ENCODE results near the gene C1QB. TPM values are rescaled to one million over a fixed set of nuclear protein-coding genes. Genes with fewer than 3 reads are reported as not detected.
"Not testable (repeated sequence)": the region's sequence is repeated elsewhere in the genome, so short reads cannot be mapped to it uniquely, and the experiment has no call there.

Gene C1QB
- total and polyA plus RNA-seq, 7 experiments from 2014 or later = 0.53 to 2.4 (median 1.2) TPM; not detected in 3

DNA sequence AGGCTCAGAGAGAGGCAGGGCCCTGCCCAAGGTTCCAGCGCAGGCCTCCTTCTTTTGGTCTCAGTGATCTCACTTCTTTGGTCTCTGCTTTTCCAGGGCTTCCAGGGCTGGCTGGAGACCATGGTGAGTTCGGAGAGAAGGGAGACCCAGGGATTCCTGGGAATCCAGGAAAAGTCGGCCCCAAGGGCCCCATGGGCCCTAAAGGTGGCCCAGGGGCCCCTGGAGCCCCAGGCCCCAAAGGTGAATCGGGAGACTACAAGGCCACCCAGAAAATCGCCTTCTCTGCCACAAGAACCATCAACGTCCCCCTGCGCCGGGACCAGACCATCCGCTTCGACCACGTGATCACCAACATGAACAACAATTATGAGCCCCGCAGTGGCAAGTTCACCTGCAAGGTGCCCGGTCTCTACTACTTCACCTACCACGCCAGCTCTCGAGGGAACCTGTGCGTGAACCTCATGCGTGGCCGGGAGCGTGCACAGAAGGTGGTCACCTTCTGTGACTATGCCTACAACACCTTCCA lies 7.7 kb downstream of the C1QB start:
- ChIA-PET CTCF (no interaction called here), POLR2A (no interaction called here)
- H3K36me3 Mint-ChIP-seq = no peaks in the 10 kb centered on the region
- H3K27ac ChIP-seq (ENCODE audit: low read depth, low read length) = no peak overlapping the region
- no peaks in the 10 kb centered on the region for H3K36me3 ChIP-seq (ENCODE audit: control insufficient read depth in 2 of 3, insufficient read depth in 3 of 3, low read length in 3 of 3)
- H3K9me3 Mint-ChIP-seq = peaks cover 0 to 2% (median 0%) of the 10 kb centered on the region in 11 donors
- no peaks in the 10 kb centered on the region for H3K4me1 Mint-ChIP-seq
- no peaks in the 10 kb centered on the region for H3K4me1 ChIP-seq (ENCODE audit: control insufficient read depth in 2 of 2, insufficient read depth in 2 of 2, low read length in 2 of 2)
- H3K27me3 Mint-ChIP-seq = peaks cover 0 to 27% (median 24%) of the 10 kb centered on the region in 5 donors
- H3K4me3 ChIP-seq (ENCODE audit: low read length) = no peak overlapping the region
- H3K9me3 ChIP-seq (ENCODE audit: control insufficient read depth in 2 of 3, low read length in 3 of 3) = no peaks in the 10 kb centered on the region
- ATAC-seq (no peak), DNase-seq (no peak)
- H3K4me3 Mint-ChIP-seq = no peak overlapping the region
- H3K27me3 ChIP-seq (ENCODE audit: control insufficient read depth in 2 of 2, insufficient read depth in 2 of 2, low read length in 2 of 2) = no peaks in the 10 kb centered on the region
- no peak overlapping the region for H3K27ac Mint-ChIP-seq
- intact Hi-C loops (cut with micrococcal nuclease) = no loop called here

GRCh38 chr1:22661880-22662279 lies 8.8 kb downstream of the C1QB start:
- H3K9me3 ChIP-seq (ENCODE audit: control insufficient read depth in 2 of 3, low read length in 3 of 3) = no peaks in the 10 kb centered on the region
- ATAC-seq = no peak
- H3K36me3 Mint-ChIP-seq = no peaks in the 10 kb centered on the region
- peaks cover 0 to 24% (median 18%) of the 10 kb centered on the region in 5 donors for H3K27me3 Mint-ChIP-seq
- POLR2A ChIA-PET = no interaction called here
- no peak for DNase-seq
- no peak overlapping the region for H3K27ac ChIP-seq (ENCODE audit: low read depth, low read length)
- H3K4me1 ChIP-seq (ENCODE audit: control insufficient read depth in 2 of 2, insufficient read depth in 2 of 2, low read length in 2 of 2) = no peaks in the 10 kb centered on the region
- CTCF ChIA-PET = no interaction called here
- no peaks in the 10 kb centered on the region for H3K4me1 Mint-ChIP-seq
- peaks cover 0 to 2% (median 0%) of the 10 kb centered on the region in 11 donors for H3K9me3 Mint-ChIP-seq
- H3K27ac Mint-ChIP-seq = no peak overlapping the region
- H3K4me3 ChIP-seq (ENCODE audit: low read length) = no peak overlapping the region
- no peak overlapping the region for H3K4me3 Mint-ChIP-seq
- no peaks in the 10 kb centered on the region for H3K27me3 ChIP-seq (ENCODE audit: control insufficient read depth in 2 of 2, insufficient read depth in 2 of 2, low read length in 2 of 2)
- intact Hi-C loops (cut with micrococcal nuclease) = no loop called here
- H3K36me3 ChIP-seq (ENCODE audit: control insufficient read depth in 2 of 3, insufficient read depth in 3 of 3, low read length in 3 of 3) = no peaks in the 10 kb centered on the region

- intact Hi-C loops (cut with micrococcal nuclease) = no loop called here
- Mint-ChIP-seq H3K4me1 (no peaks in the 10 kb centered on the region), H3K4me3 (no peak overlapping the region), H3K9me3 (peaks cover 0 to 2% (median 0%) of the 10 kb centered on the region in 11 donors), H3K27me3 (peaks cover 0 to 21% (median 15%) of the 10 kb centered on the region in 5 donors), H3K27ac (no peak overlapping the region), H3K36me3 (no peaks in the 10 kb centered on the region)
- H3K27me3 ChIP-seq (ENCODE audit: control insufficient read depth in 2 of 2, insufficient read depth in 2 of 2, low read length in 2 of 2) = no peaks in the 10 kb centered on the region
- no peaks in the 10 kb centered on the region for H3K36me3 ChIP-seq (ENCODE audit: control insufficient read depth in 2 of 3, insufficient read depth in 3 of 3, low read length in 3 of 3)
- no peak overlapping the region for H3K27ac ChIP-seq (ENCODE audit: low read depth, low read length)
- H3K4me1 ChIP-seq (ENCODE audit: control insufficient read depth in 2 of 2, insufficient read depth in 2 of 2, low read length in 2 of 2) = no peaks in the 10 kb centered on the region
- no peaks in the 10 kb centered on the region for H3K9me3 ChIP-seq (ENCODE audit: control insufficient read depth in 2 of 3, low read length in 3 of 3)
- ATAC-seq (no peak), DNase-seq (no peak)
- CTCF ChIA-PET = no interaction called here
- no peak overlapping the region for H3K4me3 ChIP-seq (ENCODE audit: low read length)
- POLR2A ChIA-PET = no interaction called here
These were observed 9.3 kb downstream of the C1QB start for GRCh38 chr1:22662318-22662717.

DNA sequence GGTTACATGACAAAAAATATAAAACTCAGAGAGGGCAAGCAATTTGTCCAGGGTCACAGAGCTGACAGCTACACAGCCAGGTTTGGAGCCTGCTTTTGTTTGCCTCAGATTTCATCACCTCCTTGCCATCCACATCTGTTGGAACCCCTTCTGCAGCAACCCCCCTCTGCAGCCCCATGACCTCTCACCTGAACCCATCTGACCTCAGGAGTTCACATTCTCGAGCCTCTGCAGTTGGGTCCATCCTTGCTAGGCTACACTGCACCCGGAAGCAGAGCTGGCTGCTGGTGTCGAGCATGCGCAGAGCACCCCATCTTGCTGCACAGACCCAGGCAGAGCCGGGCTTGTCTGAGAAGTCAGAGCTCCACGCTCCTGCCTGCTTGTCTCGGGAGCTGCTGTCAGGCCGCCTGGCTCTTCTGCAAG lies 10.0 kb downstream of the C1QB start:
- ATAC-seq (no peak), DNase-seq (no peak)
- intact Hi-C loops (cut with micrococcal nuclease) = no loop called here
- Histone ChIP-seq H3K4me3 (ENCODE audit: low read length) (no peak overlapping the region), H3K36me3 (ENCODE audit: control insufficient read depth in 2 of 3, insufficient read depth in 3 of 3, low read length in 3 of 3) (no peaks in the 10 kb centered on the region), H3K27ac (ENCODE audit: low read depth, low read length) (no peak overlapping the region), H3K27me3 (ENCODE audit: control insufficient read depth in 2 of 2, insufficient read depth in 2 of 2, low read length in 2 of 2) (no peaks in the 10 kb centered on the region), H3K4me1 (ENCODE audit: control insufficient read depth in 2 of 2, insufficient read depth in 2 of 2, low read length in 2 of 2) (no peaks in the 10 kb centered on the region), H3K9me3 (ENCODE audit: control insufficient read depth in 2 of 3, low read length in 3 of 3) (no peaks in the 10 kb centered on the region)
- H3K4me1 Mint-ChIP-seq = no peaks in the 10 kb centered on the region
- H3K36me3 Mint-ChIP-seq = no peaks in the 10 kb centered on the region
- ChIA-PET CTCF (no interaction called here), POLR2A (no interaction called here)
- no peak overlapping the region for H3K4me3 Mint-ChIP-seq
- no peak overlapping the region for H3K27ac Mint-ChIP-seq
- peaks cover 0 to 23% (median 20%) of the 10 kb centered on the region in 5 donors for H3K27me3 Mint-ChIP-seq
- peaks cover 0 to 2% (median 0%) of the 10 kb centered on the region in 11 donors for H3K9me3 Mint-ChIP-seq

DNA sequence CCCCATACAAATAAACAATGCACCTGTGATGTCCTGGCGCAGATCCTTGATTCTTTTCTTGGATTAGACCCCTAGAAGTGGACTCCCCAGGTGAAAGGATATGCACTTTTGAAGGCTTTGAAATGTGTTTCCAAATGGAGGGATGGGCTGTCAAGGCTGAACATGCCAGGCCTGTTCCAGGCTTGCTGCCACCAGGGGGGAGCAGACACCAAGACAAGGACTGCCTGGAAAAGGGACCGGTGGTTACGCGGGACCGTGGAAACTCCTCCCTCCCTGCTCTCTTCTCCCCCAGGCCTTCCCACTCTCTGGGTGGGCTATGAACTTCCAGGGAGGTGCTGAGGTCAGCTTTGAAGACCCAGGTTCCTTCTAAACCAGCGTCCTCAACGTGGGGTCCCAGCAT lies 12.7 kb downstream of the C1QB start:
- H3K9me3 ChIP-seq (ENCODE audit: control insufficient read depth in 2 of 3, low read length in 3 of 3) = no peaks in the 10 kb centered on the region
- DNase-seq (no peak), ATAC-seq (no peak)
- H3K9me3 Mint-ChIP-seq = peaks cover 0 to 4% (median 0%) of the 10 kb centered on the region in 11 donors
- no peaks in the 10 kb centered on the region for H3K4me1 Mint-ChIP-seq
- ChIA-PET POLR2A (no interaction called here), CTCF (no interaction called here)
- intact Hi-C loops (cut with micrococcal nuclease) = no loop called here
- no peak overlapping the region for H3K27ac Mint-ChIP-seq
- no peak overlapping the region for H3K4me3 Mint-ChIP-seq
- peaks cover 2 to 26% (median 21%) of the 10 kb centered on the region in 5 donors for H3K27me3 Mint-ChIP-seq
- no peaks in the 10 kb centered on the region for H3K4me1 ChIP-seq (ENCODE audit: control insufficient read depth in 2 of 2, insufficient read depth in 2 of 2, low read length in 2 of 2)
- no peak overlapping the region for H3K27ac ChIP-seq (ENCODE audit: low read depth, low read length)
- no peaks in the 10 kb centered on the region for H3K36me3 ChIP-seq (ENCODE audit: control insufficient read depth in 2 of 3, insufficient read depth in 3 of 3, low read length in 3 of 3)
- no peaks in the 10 kb centered on the region for H3K27me3 ChIP-seq (ENCODE audit: control insufficient read depth in 2 of 2, insufficient read depth in 2 of 2, low read length in 2 of 2)
- no peak overlapping the region for H3K4me3 ChIP-seq (ENCODE audit: low read length)
- H3K36me3 Mint-ChIP-seq = no peaks in the 10 kb centered on the region

GRCh38 chr1:22666412-22666811 lies 13.4 kb downstream of the C1QB start:
- Mint-ChIP-seq H3K4me1 (no peaks in the 10 kb centered on the region), H3K27me3 (peaks cover 2 to 33% (median 20%) of the 10 kb centered on the region in 5 donors), H3K4me3 (no peak overlapping the region), H3K9me3 (peaks cover 0 to 4% (median 0%) of the 10 kb centered on the region in 11 donors), H3K27ac (no peak overlapping the region), H3K36me3 (no peaks in the 10 kb centered on the region)
- DNase-seq (no peak), ATAC-seq (no peak)
- Histone ChIP-seq H3K4me3 (ENCODE audit: low read length) (no peak overlapping the region), H3K27me3 (ENCODE audit: control insufficient read depth in 2 of 2, insufficient read depth in 2 of 2, low read length in 2 of 2) (no peaks in the 10 kb centered on the region), H3K4me1 (ENCODE audit: control insufficient read depth in 2 of 2, insufficient read depth in 2 of 2, low read length in 2 of 2) (no peaks in the 10 kb centered on the region), H3K9me3 (ENCODE audit: control insufficient read depth in 2 of 3, low read length in 3 of 3) (no peaks in the 10 kb centered on the region), H3K36me3 (ENCODE audit: control insufficient read depth in 2 of 3, insufficient read depth in 3 of 3, low read length in 3 of 3) (no peaks in the 10 kb centered on the region), H3K27ac (ENCODE audit: low read depth, low read length) (no peak overlapping the region)
- POLR2A ChIA-PET = no interaction called here
- intact Hi-C loops (cut with micrococcal nuclease) = no loop called here
- CTCF ChIA-PET = no interaction called here

DNA sequence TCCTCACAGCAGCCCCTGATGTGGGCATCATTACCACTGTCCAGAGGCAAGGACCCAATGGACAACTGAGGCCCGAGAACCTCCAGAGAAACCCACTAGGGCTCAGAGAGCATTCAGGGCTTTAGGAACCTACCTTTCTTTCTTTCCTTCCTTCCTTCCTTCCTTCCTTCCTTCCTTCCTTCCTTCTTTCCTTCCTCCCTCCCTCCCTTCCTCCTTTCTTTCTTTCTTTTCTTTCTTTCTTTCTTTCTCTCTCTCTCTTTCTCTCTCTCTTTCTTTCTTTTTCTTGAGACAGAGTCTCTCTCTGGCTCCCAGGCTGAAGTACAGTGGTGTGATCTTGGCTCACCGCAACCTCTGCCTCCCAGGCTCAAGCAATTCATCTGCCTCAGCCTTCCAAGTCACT lies 15.8 kb downstream of the C1QB start:
- DNase-seq; H3K27ac Mint-ChIP-seq; H3K9me3 ChIP-seq (ENCODE audit: control insufficient read depth in 2 of 3, low read length in 3 of 3); H3K36me3 Mint-ChIP-seq; ATAC-seq; H3K4me3 ChIP-seq (ENCODE audit: low read length); POLR2A ChIA-PET; CTCF ChIA-PET; H3K9me3 Mint-ChIP-seq; intact Hi-C loops (cut with micrococcal nuclease); H3K36me3 ChIP-seq (ENCODE audit: control insufficient read depth in 2 of 3, insufficient read depth in 3 of 3, low read length in 3 of 3); H3K4me1 Mint-ChIP-seq; H3K4me1 ChIP-seq (ENCODE audit: control insufficient read depth in 2 of 2, insufficient read depth in 2 of 2, low read length in 2 of 2); H3K4me3 Mint-ChIP-seq; H3K27me3 ChIP-seq (ENCODE audit: control insufficient read depth in 2 of 2, insufficient read depth in 2 of 2, low read length in 2 of 2); H3K27ac ChIP-seq (ENCODE audit: low read depth, low read length): not testable (repeated sequence)
- peaks cover 10 to 54% (median 30%) of the 10 kb centered on the region in 5 donors for H3K27me3 Mint-ChIP-seq
